GM10266 (cell line): ENCODE results near the gene SASH1.

ENCODE experiments used
- DNase-seq: peaks from one replicate; pipeline ENCODE4 v3.0.0; 2012; ENCODE audit errors: extremely low spot score
- TF ChIP-seq, protein P1 (sequence below): IDR thresholded peaks from 2 replicates; pipeline ENCODE4 v1.5.1; 2012; ENCODE audit warnings: mild to moderate bottlenecking, low read depth; ENCODE audit not compliant: control insufficient read depth, insufficient read depth; ENCODE audit errors: missing control alignments

SASH1 gene

GRCh38 chr6:148518511-148519156 is 176.0 kb downstream of the SASH1 start:
- TF ChIP-seq, protein P1, sequence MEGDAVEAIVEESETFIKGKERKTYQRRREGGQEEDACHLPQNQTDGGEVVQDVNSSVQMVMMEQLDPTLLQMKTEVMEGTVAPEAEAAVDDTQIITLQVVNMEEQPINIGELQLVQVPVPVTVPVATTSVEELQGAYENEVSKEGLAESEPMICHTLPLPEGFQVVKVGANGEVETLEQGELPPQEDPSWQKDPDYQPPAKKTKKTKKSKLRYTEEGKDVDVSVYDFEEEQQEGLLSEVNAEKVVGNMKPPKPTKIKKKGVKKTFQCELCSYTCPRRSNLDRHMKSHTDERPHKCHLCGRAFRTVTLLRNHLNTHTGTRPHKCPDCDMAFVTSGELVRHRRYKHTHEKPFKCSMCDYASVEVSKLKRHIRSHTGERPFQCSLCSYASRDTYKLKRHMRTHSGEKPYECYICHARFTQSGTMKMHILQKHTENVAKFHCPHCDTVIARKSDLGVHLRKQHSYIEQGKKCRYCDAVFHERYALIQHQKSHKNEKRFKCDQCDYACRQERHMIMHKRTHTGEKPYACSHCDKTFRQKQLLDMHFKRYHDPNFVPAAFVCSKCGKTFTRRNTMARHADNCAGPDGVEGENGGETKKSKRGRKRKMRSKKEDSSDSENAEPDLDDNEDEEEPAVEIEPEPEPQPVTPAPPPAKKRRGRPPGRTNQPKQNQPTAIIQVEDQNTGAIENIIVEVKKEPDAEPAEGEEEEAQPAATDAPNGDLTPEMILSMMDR = no peak
- DNase-seq = no peak

DNA sequence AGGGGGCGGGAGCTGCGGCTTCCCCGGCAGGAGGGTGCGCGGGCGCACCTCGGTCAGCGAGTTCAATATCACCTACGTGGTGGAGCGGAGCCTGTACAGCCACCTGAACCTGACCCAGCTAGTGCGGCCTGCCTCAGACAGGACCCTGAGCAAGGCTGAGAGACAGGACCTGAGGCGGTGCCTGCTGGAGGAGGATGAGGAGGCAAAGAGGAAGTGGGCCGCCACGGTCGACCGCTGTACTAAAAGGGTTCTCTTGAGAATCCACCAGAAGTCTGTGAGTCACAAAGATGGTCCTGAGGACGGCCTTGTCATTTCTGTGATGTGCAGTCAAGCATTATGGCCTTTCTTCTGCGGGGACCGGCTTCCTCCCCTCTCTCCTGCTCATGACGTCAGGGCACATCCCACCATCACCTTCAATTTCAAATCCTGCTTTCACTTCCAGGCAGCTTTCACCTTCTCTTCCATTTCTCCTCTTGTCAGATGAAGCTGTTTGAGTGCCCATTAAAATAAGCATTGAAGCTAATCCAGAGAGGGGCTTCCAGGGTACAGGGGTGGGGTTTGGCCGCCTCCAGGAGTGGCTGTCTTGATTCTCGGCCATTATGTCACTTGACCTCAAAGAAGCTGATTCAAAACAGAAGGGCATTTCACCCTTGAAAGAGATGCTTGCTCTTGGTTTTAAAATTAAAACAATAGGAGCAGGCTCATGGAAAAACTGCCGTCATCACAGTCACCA is 177.6 kb downstream of the SASH1 start:
- TF ChIP-seq, protein P1 = no peak
- peak; percentile 67 for DNase-seq

- no peak for DNase-seq
- TF ChIP-seq, protein P1 = no peak
Observed at GRCh38 chr6:148521158-148521557, 178.5 kb downstream of the SASH1 start.

GRCh38 chr6:148521586-148521985 is 178.9 kb downstream of the SASH1 start:
- TF ChIP-seq, protein P1 = no peak
- no peak for DNase-seq

DNA sequence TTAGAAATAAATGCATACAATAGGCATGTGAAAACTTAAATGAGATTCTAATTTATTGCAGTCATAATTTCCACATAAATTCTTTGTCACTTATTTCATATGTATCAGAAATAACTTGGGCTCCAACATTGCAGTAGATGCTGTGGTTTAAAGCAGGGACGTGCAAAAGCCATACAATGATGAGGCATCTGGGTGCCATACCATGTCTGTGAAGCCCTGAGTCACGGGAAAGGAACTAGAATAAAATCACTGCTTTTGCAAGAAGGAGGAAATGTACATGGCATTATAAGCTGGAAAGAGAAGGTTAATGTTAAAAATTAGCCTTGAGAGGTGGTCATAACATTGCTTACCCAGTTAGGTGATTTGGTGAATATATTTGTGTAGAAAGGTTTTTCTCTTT is 180.4 kb downstream of the SASH1 start:
- TF ChIP-seq, protein P1 = no peak
- DNase-seq = no peak

GRCh38 chr6:148523551-148523950 is 180.9 kb downstream of the SASH1 start:
- TF ChIP-seq, protein P1 = no peak

GRCh38 chr6:148524471-148524882 is 181.8 kb downstream of the SASH1 start:
- TF ChIP-seq, protein P1 = no peak
- DNase-seq = no peak

More at GRCh38 chr6:148523551-148523950, 180.9 kb downstream of the SASH1 start:
- DNase-seq = no peak
